GM23338 (cell line): ENCODE results near the gene MTREX. TPM values are rescaled to one million over a fixed set of nuclear protein-coding genes. Genes with fewer than 3 reads are reported as not detected.

ENCODE experiments used
- ATAC-seq: fragments of 200-7000 bp; cut with Tn5 transposase; 3 replicates; pipeline ENCODE4 v1.9.1; 2020
- DNase-seq: peaks from one replicate; pipeline ENCODE4 v3.0.0-alpha.2; 2015; ENCODE audit warnings: low spot score
- H2AFZ ChIP-seq: fragments of 200-600 bp; sonication (generic); 2 replicates; pipeline ENCODE4 v1.8.0; 2016; ENCODE audit warnings: antibody characterized with exemption, mild to moderate bottlenecking, moderate library complexity
- H3F3A ChIP-seq: fragments of 200-600 bp; sonication (generic); replicated peaks from 2 replicates; pipeline ENCODE4 v1.8.0; 2017; ENCODE audit warnings: antibody characterized with exemption, mixed run types, low read depth
- H3K27ac ChIP-seq: fragments of 200-600 bp; sonication (generic); 2 replicates; pipeline ENCODE4 v1.6.1; 2016; ENCODE audit warnings: low read depth
- H3K27me3 ChIP-seq: fragments of 200-600 bp; sonication (generic); 2 replicates; pipeline ENCODE4 v1.8.0; 2016; ENCODE audit warnings: mild to moderate bottlenecking, mixed run types, moderate library complexity; ENCODE audit not compliant: insufficient read depth
- H3K36me3 ChIP-seq: fragments of 200-600 bp; sonication (generic); 2 replicates; pipeline ENCODE4 v1.8.0; 2016; ENCODE audit warnings: mild to moderate bottlenecking; ENCODE audit not compliant: insufficient read depth
- H3K4me1 ChIP-seq: fragments of 200-600 bp; sonication (generic); 2 replicates; pipeline ENCODE4 v1.8.0; 2016; ENCODE audit warnings: mild to moderate bottlenecking, moderate library complexity; ENCODE audit not compliant: insufficient read depth
- H3K4me2 ChIP-seq: fragments of 200-600 bp; sonication (generic); 2 replicates; pipeline ENCODE4 v1.7.1; 2017; ENCODE audit warnings: mixed run types
- H3K4me3 ChIP-seq: fragments of 200-600 bp; sonication (generic); 2 replicates; pipeline ENCODE4 v1.6.1; 2016; ENCODE audit warnings: mixed run types
- H3K79me2 ChIP-seq: fragments of 200-600 bp; sonication (generic); replicated peaks from 2 replicates; pipeline ENCODE4 v1.8.0; 2017; ENCODE audit warnings: mild to moderate bottlenecking; ENCODE audit not compliant: insufficient read depth
- H3K9me2 ChIP-seq: fragments of 200-600 bp; sonication (generic); 2 replicates; pipeline ENCODE4 v1.8.0; 2017; ENCODE audit not compliant: insufficient read depth
- H4K20me1 ChIP-seq: fragments of 200-600 bp; sonication (generic); replicated peaks from 2 replicates; pipeline ENCODE4 v1.8.0; 2017; ENCODE audit warnings: mild to moderate bottlenecking; ENCODE audit not compliant: insufficient read depth
- H3K27ac Mint-ChIP-seq: 2 replicates; pipeline ENCODE4 v1.8.0; 2020; ENCODE audit warnings: inconsistent platforms, mild to moderate bottlenecking, moderate library complexity, mixed read lengths
- H3K27me3 Mint-ChIP-seq: 3 replicates; pipeline ENCODE4 v1.8.0; 2022; ENCODE audit warnings: low read depth, mild to moderate bottlenecking, moderate library complexity, mixed read lengths, inconsistent platforms; ENCODE audit not compliant: insufficient read depth, poor library complexity
- H3K36me3 Mint-ChIP-seq: 3 replicates; pipeline ENCODE4 v1.8.0; 2021; ENCODE audit warnings: low read depth, mild to moderate bottlenecking, inconsistent platforms, moderate library complexity, mixed read lengths
- H3K4me1 Mint-ChIP-seq: 3 replicates; pipeline ENCODE4 v1.8.0; 2020; ENCODE audit warnings: mild to moderate bottlenecking, inconsistent platforms, mixed read lengths
- H3K4me3 Mint-ChIP-seq: 3 replicates; pipeline ENCODE4 v1.8.0; 2021; ENCODE audit warnings: moderate library complexity, mild to moderate bottlenecking, inconsistent platforms, mixed read lengths
- H3K9me3 Mint-ChIP-seq: 3 replicates; pipeline ENCODE4 v1.8.0; 2020; ENCODE audit warnings: moderate library complexity, mild to moderate bottlenecking, inconsistent platforms, mixed read lengths
- CREB1 ChIP-seq: fragments of 250-450 bp; sonication (Bioruptor Pico); IDR thresholded peaks from 2 replicates; pipeline ENCODE4 v1.5.0; 2020; ENCODE audit warnings: low read depth, mild to moderate bottlenecking, moderate library complexity
- EZH2 ChIP-seq: fragments of 200-600 bp; sonication (generic); IDR thresholded peaks from one replicate; pipeline ENCODE4 v1.8.0; 2017; ENCODE audit warnings: antibody characterized with exemption, mild to moderate bottlenecking, low read depth; ENCODE audit not compliant: unreplicated experiment
- EZH2phosphoT487 ChIP-seq: fragments of 200-600 bp; sonication (generic); IDR thresholded peaks from one replicate; pipeline ENCODE4 v1.8.1; 2018; ENCODE audit warnings: antibody characterized with exemption; ENCODE audit not compliant: unreplicated experiment
- JUNB ChIP-seq: IDR thresholded peaks from one replicate; pipeline ENCODE4 v1.6.1; 2016; ENCODE audit warnings: antibody characterized with exemption; ENCODE audit not compliant: unreplicated experiment
- NANOG ChIP-seq: IDR thresholded peaks from 2 replicates; pipeline ENCODE4 v1.6.1; 2016; ENCODE audit warnings: antibody characterized with exemption, borderline replicate concordance
- POLR2AphosphoS5 ChIP-seq: IDR thresholded peaks from 2 replicates; pipeline ENCODE4 v1.6.1; 2016; ENCODE audit warnings: antibody characterized with exemption, low read depth
- STAT1 ChIP-seq: IDR thresholded peaks from one replicate; pipeline ENCODE4 v1.6.1; 2016; ENCODE audit warnings: antibody characterized with exemption; ENCODE audit not compliant: unreplicated experiment
- ZNF114 ChIP-seq: fragments of 250-450 bp; sonication (Bioruptor Pico); IDR thresholded peaks from 2 replicates; pipeline ENCODE4 v1.5.0; 2020; ENCODE audit warnings: mild to moderate bottlenecking, moderate library complexity
- ZNF331 ChIP-seq: fragments of 250-450 bp; sonication (Bioruptor Pico); IDR thresholded peaks from 2 replicates; pipeline ENCODE4 v1.5.0; 2020; ENCODE audit warnings: low read depth, mild to moderate bottlenecking, moderate library complexity
- polyA plus RNA-seq: library from polyadenylated mRNA; unstranded; fragments of >200 nt; fragmentation: Nextera tagmentation; extraction: Ambion mirVana; gene quantifications from 2 replicates; pipeline ENCODE4 v1.2.1, GENCODE V29; 2016
- total RNA-seq: library from RNA; depleted of rRNA; stranded (reverse); fragments of >200 nt; shearing (Covaris generic); gene quantifications from 2 replicates; pipeline ENCODE4 v1.2.3, GENCODE V29; 2014
- TF ChIP-seq, protein P1 (sequence below): fragments of 250-450 bp; sonication (Bioruptor Pico); IDR thresholded peaks from 2 replicates; pipeline ENCODE4 v1.5.0; 2020; ENCODE audit warnings: mild to moderate bottlenecking, moderate library complexity
- TF ChIP-seq, protein P2 (sequence below): IDR thresholded peaks from 2 replicates; pipeline ENCODE4 v1.6.1; 2016; ENCODE audit warnings: antibody characterized with exemption
- TF ChIP-seq, protein P3 (sequence below): IDR thresholded peaks from one replicate; pipeline ENCODE4 v1.6.1; 2018; ENCODE audit warnings: antibody characterized with exemption; ENCODE audit not compliant: unreplicated experiment
- TF ChIP-seq, protein P4 (sequence below), 2 experiments: fragments of 200-600 bp in 1 of 2; sonication (generic) in 1 of 2; conservative IDR thresholded peaks; 2 replicates each; pipeline versions ENCODE4 v1.5.1 to v1.6.1; 2016 to 2017; ENCODE audit warnings: antibody characterized with exemption in 2 of 2, low read depth in 2 of 2, mild to moderate bottlenecking in 2 of 2, moderate library complexity in 1 of 2

The MTREX gene
- total and polyA plus RNA-seq, 2 experiments from 2014 or later = 47.5 to 94.9 TPM

GRCh38 chr5:55416306-55416705 is 108.5 kb downstream of the MTREX start:
- Histone ChIP-seq H3K4me1 (peaks cover 8% of the 10 kb centered on the region; the same call in 1 of the 2 replicates), H3K4me2 (no peak overlapping the region), H3K79me2 (no peaks in the 10 kb centered on the region), H3K27me3 (no peaks in the 10 kb centered on the region), H3K9me2 (no peaks in the 10 kb centered on the region), H3K36me3 (no peaks in the 10 kb centered on the region; the same call in 1 of the 2 replicates), H3K27ac (no peak overlapping the region), H3K4me3 (no peak overlapping the region), H3F3A (no peaks in the 10 kb centered on the region; the same call in 1 of the 2 replicates), H4K20me1 (no peaks in the 10 kb centered on the region), H2AFZ (no peak overlapping the region)
- TF ChIP-seq STAT1 (no peak), CREB1 (no peak), EZH2 (no peak), POLR2AphosphoS5 (no peak), JUNB (no peak), ZNF331 (no peak), EZH2phosphoT487 (no peak), NANOG (no peak), ZNF114 (CRISPR knock-in tag) (no peak)
- TF ChIP-seq, protein P1, sequence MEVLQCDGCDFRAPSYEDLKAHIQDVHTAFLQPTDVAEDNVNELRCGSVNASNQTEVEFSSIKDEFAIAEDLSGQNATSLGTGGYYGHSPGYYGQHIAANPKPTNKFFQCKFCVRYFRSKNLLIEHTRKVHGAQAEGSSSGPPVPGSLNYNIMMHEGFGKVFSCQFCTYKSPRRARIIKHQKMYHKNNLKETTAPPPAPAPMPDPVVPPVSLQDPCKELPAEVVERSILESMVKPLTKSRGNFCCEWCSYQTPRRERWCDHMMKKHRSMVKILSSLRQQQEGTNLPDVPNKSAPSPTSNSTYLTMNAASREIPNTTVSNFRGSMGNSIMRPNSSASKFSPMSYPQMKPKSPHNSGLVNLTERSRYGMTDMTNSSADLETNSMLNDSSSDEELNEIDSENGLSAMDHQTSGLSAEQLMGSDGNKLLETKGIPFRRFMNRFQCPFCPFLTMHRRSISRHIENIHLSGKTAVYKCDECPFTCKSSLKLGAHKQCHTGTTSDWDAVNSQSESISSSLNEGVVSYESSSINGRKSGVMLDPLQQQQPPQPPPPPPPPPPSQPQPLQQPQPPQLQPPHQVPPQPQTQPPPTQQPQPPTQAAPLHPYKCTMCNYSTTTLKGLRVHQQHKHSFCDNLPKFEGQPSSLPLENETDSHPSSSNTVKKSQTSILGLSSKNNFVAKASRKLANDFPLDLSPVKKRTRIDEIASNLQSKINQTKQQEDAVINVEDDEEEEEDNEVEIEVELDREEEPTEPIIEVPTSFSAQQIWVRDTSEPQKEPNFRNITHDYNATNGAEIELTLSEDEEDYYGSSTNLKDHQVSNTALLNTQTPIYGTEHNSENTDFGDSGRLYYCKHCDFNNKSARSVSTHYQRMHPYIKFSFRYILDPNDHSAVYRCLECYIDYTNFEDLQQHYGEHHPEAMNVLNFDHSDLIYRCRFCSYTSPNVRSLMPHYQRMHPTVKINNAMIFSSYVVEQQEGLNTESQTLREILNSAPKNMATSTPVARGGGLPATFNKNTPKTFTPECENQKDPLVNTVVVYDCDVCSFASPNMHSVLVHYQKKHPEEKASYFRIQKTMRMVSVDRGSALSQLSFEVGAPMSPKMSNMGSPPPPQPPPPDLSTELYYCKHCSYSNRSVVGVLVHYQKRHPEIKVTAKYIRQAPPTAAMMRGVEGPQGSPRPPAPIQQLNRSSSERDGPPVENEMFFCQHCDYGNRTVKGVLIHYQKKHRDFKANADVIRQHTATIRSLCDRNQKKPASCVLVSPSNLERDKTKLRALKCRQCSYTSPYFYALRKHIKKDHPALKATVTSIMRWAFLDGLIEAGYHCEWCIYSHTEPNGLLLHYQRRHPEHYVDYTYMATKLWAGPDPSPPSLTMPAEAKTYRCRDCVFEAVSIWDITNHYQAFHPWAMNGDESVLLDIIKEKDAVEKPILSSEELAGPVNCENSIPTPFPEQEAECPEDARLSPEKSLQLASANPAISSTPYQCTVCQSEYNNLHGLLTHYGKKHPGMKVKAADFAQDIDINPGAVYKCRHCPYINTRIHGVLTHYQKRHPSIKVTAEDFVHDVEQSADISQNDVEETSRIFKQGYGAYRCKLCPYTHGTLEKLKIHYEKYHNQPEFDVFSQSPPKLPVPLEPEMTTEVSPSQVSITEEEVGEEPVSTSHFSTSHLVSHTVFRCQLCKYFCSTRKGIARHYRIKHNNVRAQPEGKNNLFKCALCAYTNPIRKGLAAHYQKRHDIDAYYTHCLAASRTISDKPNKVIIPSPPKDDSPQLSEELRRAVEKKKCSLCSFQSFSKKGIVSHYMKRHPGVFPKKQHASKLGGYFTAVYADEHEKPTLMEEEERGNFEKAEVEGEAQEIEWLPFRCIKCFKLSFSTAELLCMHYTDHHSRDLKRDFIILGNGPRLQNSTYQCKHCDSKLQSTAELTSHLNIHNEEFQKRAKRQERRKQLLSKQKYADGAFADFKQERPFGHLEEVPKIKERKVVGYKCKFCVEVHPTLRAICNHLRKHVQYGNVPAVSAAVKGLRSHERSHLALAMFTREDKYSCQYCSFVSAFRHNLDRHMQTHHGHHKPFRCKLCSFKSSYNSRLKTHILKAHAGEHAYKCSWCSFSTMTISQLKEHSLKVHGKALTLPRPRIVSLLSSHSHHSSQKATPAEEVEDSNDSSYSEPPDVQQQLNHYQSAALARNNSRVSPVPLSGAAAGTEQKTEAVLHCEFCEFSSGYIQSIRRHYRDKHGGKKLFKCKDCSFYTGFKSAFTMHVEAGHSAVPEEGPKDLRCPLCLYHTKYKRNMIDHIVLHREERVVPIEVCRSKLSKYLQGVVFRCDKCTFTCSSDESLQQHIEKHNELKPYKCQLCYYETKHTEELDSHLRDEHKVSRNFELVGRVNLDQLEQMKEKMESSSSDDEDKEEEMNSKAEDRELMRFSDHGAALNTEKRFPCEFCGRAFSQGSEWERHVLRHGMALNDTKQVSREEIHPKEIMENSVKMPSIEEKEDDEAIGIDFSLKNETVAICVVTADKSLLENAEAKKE = no peak
- TF ChIP-seq, protein P2, sequence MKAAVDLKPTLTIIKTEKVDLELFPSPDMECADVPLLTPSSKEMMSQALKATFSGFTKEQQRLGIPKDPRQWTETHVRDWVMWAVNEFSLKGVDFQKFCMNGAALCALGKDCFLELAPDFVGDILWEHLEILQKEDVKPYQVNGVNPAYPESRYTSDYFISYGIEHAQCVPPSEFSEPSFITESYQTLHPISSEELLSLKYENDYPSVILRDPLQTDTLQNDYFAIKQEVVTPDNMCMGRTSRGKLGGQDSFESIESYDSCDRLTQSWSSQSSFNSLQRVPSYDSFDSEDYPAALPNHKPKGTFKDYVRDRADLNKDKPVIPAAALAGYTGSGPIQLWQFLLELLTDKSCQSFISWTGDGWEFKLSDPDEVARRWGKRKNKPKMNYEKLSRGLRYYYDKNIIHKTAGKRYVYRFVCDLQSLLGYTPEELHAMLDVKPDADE = no peak
- TF ChIP-seq, protein P3, sequence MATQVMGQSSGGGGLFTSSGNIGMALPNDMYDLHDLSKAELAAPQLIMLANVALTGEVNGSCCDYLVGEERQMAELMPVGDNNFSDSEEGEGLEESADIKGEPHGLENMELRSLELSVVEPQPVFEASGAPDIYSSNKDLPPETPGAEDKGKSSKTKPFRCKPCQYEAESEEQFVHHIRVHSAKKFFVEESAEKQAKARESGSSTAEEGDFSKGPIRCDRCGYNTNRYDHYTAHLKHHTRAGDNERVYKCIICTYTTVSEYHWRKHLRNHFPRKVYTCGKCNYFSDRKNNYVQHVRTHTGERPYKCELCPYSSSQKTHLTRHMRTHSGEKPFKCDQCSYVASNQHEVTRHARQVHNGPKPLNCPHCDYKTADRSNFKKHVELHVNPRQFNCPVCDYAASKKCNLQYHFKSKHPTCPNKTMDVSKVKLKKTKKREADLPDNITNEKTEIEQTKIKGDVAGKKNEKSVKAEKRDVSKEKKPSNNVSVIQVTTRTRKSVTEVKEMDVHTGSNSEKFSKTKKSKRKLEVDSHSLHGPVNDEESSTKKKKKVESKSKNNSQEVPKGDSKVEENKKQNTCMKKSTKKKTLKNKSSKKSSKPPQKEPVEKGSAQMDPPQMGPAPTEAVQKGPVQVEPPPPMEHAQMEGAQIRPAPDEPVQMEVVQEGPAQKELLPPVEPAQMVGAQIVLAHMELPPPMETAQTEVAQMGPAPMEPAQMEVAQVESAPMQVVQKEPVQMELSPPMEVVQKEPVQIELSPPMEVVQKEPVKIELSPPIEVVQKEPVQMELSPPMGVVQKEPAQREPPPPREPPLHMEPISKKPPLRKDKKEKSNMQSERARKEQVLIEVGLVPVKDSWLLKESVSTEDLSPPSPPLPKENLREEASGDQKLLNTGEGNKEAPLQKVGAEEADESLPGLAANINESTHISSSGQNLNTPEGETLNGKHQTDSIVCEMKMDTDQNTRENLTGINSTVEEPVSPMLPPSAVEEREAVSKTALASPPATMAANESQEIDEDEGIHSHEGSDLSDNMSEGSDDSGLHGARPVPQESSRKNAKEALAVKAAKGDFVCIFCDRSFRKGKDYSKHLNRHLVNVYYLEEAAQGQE = no peak
- TF ChIP-seq, protein P4, sequence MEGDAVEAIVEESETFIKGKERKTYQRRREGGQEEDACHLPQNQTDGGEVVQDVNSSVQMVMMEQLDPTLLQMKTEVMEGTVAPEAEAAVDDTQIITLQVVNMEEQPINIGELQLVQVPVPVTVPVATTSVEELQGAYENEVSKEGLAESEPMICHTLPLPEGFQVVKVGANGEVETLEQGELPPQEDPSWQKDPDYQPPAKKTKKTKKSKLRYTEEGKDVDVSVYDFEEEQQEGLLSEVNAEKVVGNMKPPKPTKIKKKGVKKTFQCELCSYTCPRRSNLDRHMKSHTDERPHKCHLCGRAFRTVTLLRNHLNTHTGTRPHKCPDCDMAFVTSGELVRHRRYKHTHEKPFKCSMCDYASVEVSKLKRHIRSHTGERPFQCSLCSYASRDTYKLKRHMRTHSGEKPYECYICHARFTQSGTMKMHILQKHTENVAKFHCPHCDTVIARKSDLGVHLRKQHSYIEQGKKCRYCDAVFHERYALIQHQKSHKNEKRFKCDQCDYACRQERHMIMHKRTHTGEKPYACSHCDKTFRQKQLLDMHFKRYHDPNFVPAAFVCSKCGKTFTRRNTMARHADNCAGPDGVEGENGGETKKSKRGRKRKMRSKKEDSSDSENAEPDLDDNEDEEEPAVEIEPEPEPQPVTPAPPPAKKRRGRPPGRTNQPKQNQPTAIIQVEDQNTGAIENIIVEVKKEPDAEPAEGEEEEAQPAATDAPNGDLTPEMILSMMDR (conservative IDR thresholded peaks at IDR 0.05; ENCODE audit: low read depth in 2 of 2) = no peak
- Mint-ChIP-seq H3K36me3 (peaks cover 24% of the 10 kb centered on the region), H3K4me3 (no peak overlapping the region), H3K4me1 (peaks cover 8% of the 10 kb centered on the region; the same call in 2 of the 3 replicates), H3K27ac (no peak overlapping the region), H3K9me3 (no peaks in the 10 kb centered on the region), H3K27me3 (peaks cover 2% of the 10 kb centered on the region)
- DNase-seq (no peak), ATAC-seq (no peak)
